Posterior vena cava (tissue), 2 donors: Measurements from ENCODE around the gene RCL1. TPM values are rescaled to one million over a fixed set of nuclear protein-coding genes. Genes with fewer than 3 reads are reported as not detected.

Source experiments
- DNase-seq: peaks from one replicate; pipeline ENCODE4 v3.0.0-alpha.2; 2020; ENCODE audit warnings: low spot score
- intact Hi-C, 2 donors: fragments of 100-400 bp; cut with DNase I; formaldehyde crosslinking; loops; one replicate each; pipeline versions ENCODE4 v1.14.1 to v1.14.2; 2022 to 2023
- total RNA-seq, 2 donors: library from RNA; stranded (reverse); fragmentation: NEBNext Ultra II Directional; extraction: Animal tissue kit (Norgen Biotek cat#: 25700); gene quantifications; one replicate each; pipeline ENCODE4 v1.2.1, GENCODE V29; 2021
- donor health status: DM: yes; HTN: yes; CAD: no.
- donor health status: DM: yes; HTN: yes; CAD: no.

RCL1 gene
- total RNA-seq, 2 donors from 2014 or later = 22.1 to 24.7 TPM

- intact Hi-C loops = loop anchor here in 1 of 2 donors (5.0 kb wide), 1 partner anchor 36 kb away; no protein-coding TSS in a partner anchor
- no peak for DNase-seq
Measured at GRCh38 chr9:4801156-4801555, 8.4 kb downstream of the RCL1 start.

DNA sequence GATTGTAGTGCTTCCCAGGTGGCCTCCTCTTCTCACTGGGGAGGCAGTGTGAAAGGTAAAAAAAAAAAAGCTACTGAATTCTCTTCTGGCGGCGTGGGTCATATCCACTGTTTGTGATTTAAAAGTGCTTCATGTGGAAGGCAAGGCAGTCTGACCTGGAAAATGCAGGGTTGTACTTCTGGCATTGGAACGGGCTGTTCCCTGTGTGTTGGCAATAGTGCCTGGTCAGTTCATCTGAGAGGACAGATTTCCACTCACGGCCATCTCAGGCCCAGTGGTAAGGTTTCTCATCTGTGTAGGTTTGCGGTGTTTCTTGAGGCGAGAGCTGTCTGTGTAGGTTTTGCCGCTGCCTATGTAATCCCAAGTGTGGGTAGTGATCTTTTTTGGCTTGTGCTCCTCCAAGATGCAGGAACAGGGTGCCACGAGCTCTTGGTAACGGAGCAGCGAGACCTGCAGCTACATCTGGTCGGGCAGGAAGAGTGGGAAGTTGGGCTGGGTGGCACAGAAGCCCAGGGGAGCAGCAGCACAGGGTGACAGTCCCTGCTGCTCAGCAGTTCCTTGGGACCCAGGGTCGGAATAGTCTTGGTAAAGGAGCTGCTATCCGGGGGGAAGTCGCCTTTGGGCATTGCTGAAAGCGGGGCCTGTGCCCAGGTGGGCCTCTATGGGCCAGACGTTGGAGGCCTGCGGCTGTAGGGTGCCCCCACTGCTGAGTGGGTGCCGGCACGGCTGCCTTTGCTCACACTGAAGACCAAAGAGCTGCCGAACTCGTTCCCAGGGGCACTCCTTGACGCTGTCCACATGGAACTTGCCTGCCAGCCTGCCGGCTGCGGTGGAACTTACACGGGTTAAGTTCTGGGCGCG, 11.2 kb downstream of the RCL1 start:
- intact Hi-C loops = loop anchor here in 1 of 2 donors (5.0 kb wide), 1 partner anchor 33 kb away; no protein-coding TSS in a partner anchor
- no peak for DNase-seq

DNA sequence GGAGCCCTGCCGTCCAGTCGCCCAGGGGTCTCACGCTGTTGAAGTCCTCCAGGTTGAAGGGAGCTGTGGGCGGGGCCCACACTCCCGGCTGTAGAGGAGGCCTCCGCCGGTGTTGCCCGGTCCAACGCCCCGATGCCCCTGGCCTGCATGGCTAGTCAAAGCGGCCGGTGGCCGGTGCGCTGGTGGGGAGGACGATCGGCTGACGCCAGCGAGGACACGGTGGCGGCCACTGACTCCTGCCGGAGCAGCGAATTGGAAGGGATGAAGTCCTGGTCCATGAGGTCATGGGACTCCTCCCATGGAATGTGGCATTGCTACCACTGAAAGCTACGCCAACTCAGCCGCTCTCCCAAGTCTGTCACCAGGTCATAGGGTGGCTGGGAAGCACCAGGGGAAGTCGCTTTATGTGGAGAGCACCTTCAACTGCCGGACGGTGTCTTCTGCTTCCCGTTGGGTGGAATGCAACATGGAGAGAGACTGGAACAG, 11.8 kb downstream of the RCL1 start:
- DNase-seq = no peak
- intact Hi-C loops = loop anchor here in 1 of 2 donors (5.0 kb wide), 1 partner anchor 33 kb away; no protein-coding TSS in a partner anchor

DNA sequence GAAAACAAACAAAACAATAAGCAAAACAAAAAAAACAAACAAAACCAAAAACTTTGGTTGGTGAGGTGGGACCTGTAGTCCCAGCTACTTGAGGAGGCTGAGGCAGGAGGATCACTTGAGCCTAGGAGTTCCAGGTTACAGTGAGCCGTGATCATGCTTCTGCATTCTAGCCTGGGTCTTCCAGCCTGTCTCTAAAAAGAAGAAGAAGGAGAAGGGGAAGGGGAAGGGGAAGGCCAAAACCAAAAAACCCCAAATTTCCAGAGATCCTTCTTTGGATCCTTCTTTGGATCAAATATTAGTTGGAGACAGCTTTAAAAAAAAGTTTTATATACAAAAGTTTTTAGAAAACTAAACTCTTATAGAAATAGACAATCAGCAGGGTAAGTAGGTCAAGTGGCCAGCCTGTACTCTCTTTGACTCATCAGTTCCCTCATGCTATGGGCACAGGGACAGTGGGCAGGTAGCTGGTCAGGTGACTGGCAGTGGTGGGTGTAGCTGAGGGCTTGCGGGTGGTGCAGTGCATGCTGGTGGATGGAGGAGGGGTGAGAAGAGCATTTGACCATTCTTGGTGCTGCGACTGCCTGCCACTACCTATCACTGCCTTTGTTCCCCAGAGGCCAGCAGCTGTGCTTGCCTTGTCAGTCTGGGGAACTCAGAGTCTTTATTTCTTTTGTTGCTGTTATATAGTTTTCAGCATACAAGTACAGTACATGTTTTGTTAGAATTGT, 12.6 kb downstream of the RCL1 start:
- no peak for DNase-seq
- intact Hi-C loops = no loop called here

DNA sequence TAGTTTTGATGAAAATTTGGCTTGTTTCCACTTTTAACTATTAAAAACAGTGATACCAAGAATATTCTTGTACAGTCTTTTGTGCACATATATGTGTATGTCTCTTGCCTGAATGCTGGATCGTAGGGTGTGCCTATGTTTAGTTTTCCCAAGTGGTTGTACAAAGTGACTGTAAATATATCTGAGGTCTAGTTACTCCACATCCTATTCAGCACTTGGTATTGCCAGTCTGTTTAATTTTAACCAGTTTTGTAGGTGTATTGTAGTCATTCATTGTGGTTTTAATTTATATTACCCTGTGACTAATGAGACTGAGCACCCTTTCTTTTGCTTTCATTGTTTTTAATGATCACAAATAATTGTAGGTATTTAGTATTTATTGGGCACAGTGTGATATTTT, 17.8 kb downstream of the RCL1 start:
- DNase-seq = no peak
- intact Hi-C loops = no loop called here

DNA sequence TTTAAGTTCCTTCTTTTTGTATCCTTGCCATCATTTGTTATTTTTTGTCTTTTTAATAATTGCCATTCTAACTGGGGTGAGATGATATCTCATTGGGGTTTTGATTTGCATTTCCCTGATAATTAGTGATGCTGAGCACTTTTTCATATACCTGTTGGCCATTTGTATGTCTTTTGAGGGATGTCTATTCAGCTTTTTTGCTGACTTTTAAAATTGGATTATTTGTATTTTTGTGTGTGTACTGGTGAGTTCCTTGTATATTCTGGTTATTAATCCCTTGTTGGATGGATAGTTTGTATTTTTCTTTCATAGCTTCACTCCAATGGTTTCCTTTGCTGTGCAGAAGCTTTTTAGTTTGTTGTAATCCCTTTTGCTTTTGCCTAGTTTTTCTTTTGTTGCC, 19.1 kb downstream of the RCL1 start:
- intact Hi-C loops = no loop called here
- no peak for DNase-seq

- no peak for DNase-seq
- intact Hi-C loops = no loop called here
Measured at GRCh38 chr9:4812858-4813257, 20.1 kb downstream of the RCL1 start.

GRCh38 chr9:4814913-4815312, 22.2 kb downstream of the RCL1 start:
- intact Hi-C loops = loop anchor here in 1 of 2 donors (5.0 kb wide), 1 partner anchor 33 kb away; no protein-coding TSS in a partner anchor
- no peak for DNase-seq

DNA sequence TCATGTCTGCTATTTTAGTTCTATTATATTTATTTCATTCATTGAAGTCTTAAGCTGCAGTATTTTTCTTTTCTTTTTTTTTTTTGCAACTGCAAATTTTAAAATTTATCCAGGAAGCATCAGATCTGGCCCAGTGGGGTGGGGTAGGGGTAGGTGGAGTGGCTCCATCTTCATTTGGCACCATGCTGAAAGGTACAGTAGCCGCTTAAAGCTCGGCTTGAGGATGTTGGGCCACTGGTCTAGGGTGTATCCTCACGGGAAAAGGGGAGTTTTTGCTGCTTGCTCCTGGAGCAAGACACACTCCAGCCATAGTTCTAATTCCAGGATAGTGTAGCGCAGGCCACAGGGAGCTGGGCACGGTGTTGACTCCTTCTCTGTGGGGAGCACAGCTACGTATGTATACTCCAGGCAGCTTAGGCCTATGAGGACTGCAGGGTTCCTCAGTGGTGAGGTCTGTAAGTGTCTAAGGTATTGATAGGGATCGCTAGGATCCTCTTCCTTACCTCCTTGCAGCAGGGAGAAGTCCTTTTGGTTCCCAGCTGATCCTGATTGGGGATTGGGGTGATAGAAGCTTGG, 22.7 kb downstream of the RCL1 start:
- intact Hi-C loops = loop anchor here in 1 of 2 donors (5.0 kb wide), 1 partner anchor 33 kb away; no protein-coding TSS in a partner anchor
- no peak for DNase-seq

DNA sequence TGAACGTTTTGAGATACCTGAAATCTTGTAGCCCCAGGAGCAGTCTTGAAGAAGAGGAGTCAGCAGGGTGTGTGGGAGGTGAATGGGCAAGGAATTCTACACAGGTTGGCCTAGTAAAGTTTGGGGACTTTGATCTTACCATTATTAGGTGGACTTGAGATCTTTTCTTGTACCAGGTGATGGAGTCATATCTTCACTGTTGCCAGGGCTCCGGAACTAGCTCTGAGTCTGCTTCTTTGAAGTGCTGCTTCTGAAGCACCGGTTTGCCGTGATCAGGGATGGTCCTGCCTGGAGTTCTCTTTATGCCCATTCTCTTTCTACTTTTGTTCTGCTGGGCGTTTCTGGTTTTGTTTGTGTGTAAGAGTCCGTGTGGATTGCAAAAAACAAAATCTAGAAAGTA, 27.4 kb downstream of the RCL1 start:
- intact Hi-C loops = no loop called here
- no peak for DNase-seq

GRCh38 chr9:4821133-4821532, 28.4 kb downstream of the RCL1 start:
- intact Hi-C loops = no loop called here
- no peak for DNase-seq

DNA sequence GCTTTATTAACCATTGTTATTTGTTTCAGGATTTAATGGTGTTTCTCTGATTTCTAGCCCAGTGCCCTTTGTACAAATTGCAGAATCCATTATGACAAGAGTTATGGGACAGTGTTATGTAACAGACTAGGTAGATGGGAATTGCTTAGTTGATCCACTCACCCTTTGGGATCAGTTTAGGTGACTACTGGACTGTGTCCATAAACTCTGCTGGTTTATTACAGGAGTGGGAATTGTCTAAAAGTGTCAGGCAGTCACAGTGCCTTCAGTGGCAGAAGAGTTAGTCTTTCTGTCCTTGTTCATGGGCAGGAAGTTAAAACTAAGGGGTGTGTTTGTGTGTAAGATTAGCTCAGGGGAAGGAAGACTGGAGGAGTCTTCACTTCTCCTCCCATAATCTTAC, 29.3 kb downstream of the RCL1 start:
- intact Hi-C loops = no loop called here
- no peak for DNase-seq

- intact Hi-C loops = no loop called here
- DNase-seq = no peak
Measured at GRCh38 chr9:4826417-4827166, 33.8 kb downstream of the RCL1 start.

GRCh38 chr9:4827224-4827623, 34.5 kb downstream of the RCL1 start:
- no peak for DNase-seq
- intact Hi-C loops = no loop called here

DNA sequence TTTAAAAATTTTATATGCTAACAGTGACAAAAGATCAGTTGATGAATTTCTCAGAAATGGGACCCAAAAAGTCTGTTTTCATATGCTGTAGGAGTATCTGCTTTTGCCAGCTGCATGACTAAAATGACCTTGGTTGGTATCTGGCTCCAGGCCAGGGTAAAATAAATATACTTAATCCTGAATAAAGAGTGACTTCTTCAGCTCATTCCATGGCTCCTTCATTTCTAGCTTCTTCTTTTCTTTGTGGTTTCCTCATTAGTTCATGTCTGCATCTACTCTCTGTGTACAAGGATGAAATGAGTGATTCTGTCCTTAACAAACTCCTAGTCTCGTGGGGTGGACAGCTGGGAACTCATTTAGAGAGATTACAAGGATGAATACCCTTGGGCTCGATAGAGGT, 36.0 kb downstream of the RCL1 start:
- DNase-seq = no peak
- intact Hi-C loops = no loop called here

DNA sequence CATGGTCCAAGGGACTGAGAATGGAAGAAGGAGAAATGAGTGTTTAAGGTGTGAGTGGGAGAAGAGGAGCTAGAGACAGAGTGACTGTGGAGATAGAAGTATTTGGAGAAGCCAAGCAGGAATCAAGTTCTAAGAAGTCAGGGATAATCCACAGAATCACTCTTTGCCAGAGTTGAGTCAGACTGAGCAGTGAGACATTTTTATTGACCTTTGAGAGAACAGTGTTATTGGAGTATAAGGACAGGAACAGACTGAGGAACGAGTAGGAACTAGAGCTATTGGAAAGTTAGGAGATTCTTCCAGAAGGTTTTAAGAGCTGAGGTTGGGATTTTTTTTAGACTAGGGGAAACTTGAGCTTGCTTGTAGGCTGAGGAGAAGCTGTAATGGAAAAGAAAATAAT, 37.2 kb downstream of the RCL1 start:
- intact Hi-C loops = no loop called here
- DNase-seq = no peak

DNA sequence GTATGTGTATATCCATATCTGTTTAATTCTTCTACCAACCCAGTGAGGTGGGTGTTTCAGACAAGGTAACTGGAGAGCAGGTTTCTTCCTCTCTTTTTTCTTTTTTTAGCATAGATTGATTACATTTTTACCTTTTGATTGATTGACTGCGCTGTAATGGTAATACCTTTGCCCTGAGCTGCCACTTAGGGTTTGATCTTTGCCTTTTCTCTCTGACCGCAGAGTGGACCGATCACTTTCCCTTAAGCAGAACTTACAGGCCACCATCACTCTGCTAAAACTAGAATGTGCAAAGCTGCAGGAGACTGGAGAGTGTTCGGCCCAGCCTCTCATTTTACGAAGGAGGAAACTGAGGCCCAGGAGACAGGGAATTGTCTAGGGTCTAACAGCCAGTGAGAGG, 38.0 kb downstream of the RCL1 start:
- intact Hi-C loops = no loop called here
- DNase-seq = no peak

DNA sequence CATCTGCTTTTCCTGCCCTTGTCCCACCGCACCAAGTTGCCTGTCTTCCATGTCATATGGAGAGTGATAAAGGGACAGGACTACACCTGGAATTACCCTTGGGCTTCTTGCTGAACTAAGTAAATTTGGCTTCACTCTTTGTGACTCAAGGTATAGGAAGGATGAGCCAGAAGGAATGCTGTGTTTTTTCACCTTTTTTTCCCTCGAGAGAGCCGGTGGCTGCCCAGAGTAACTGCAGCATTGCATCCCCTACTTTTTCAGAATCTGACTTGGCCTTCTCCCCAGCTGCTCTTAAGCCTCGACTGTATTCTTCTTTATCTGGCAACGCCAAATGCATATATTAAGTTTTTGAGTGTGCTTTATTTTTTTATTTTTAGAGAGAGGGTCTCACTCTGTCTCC, 38.4 kb downstream of the RCL1 start:
- intact Hi-C loops = no loop called here
- DNase-seq = no peak

DNA sequence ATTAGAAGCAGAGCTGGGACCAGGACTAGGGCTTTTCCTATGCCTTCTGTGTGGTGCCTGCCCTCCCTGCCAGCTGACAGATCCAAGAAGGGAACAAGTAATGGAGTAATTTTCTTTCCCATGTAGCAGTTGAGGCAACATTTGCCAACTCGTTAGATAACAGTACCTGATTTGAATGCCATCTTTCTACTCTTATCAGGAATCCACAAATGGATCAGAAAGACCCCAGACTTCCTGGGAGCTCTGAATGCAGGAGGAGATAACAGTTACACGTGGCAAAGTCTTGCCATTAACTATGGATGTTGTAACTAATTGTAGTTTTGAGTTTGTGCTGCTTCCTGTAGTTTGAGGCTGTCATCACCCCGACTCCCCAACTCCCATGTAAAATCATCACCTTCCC, 39.2 kb downstream of the RCL1 start:
- DNase-seq = no peak
- intact Hi-C loops = no loop called here
